ENCODE measurements around the gene SEH1L.
"Not testable (repeated sequence)": the region's sequence is repeated elsewhere in the genome, so short reads cannot be mapped to it uniquely, and the experiment has no call there.

- TF ChIP-seq CTCF (conservative IDR thresholded peaks at IDR 0.05); EZH2 (IDR thresholded peaks at IDR 0.05; ENCODE audit: low read depth): not testable (repeated sequence)
Measured at GRCh38 chr18:12980065-12980464, 32.3 kb downstream of the SEH1L start.

All from PC-9 (cell line).